ENCODE data around the gene ARMC7. TPM values are rescaled to one million over a fixed set of nuclear protein-coding genes. Genes with fewer than 3 reads are reported as not detected.

Gene ARMC7
- total RNA-seq, 4 donors from 2014 or later: 0.29 to 9.2 (median 2.0) TPM

- Histone ChIP-seq H3K36me3 (no peaks in the 10 kb centered on the region), H3K4me1 (peaks cover 0 to 7% of the 10 kb centered on the region in 2 donors), H3K4me3 (no peak overlapping the region), H3K27me3 (no peaks in the 10 kb centered on the region), H3K9me3 (no peaks in the 10 kb centered on the region), H3K27ac (peak overlapping the region; percentile 53 to 66)
- intact Hi-C loops (cut with DNase I; ENCODE audit: low total_unique reads): no loop called here
- no peak for TF ChIP-seq POLR2A (IDR thresholded peaks at IDR 0.05)
- no peak for TF ChIP-seq CTCF (IDR thresholded peaks at IDR 0.05)
- DNase-seq: peak in 1 of 2 donors; percentile 47
These were observed 18.6 kb upstream of the ARMC7 start for GRCh38 chr17:75090871-75091854.

GRCh38 chr17:75091855-75092327 is 17.9 kb upstream of the ARMC7 start:
- peaks cover 0 to 7% of the 10 kb centered on the region in 2 donors for H3K4me1 ChIP-seq
- H3K27ac ChIP-seq: peak overlapping the region; percentile 35 to 66
- no peak overlapping the region for H3K4me3 ChIP-seq
- intact Hi-C loops (cut with DNase I; ENCODE audit: low total_unique reads): no loop called here
- no peaks in the 10 kb centered on the region for H3K36me3 ChIP-seq
- no peak for DNase-seq
- no peaks in the 10 kb centered on the region for H3K27me3 ChIP-seq
- TF ChIP-seq POLR2A (IDR thresholded peaks at IDR 0.05) (no peak), CTCF (IDR thresholded peaks at IDR 0.05) (no peak)
- H3K9me3 ChIP-seq: no peaks in the 10 kb centered on the region

- H3K36me3 ChIP-seq: no peaks in the 10 kb centered on the region
- no peaks in the 10 kb centered on the region for H3K9me3 ChIP-seq
- H3K4me3 ChIP-seq: no peak overlapping the region
- no peak overlapping the region for H3K27ac ChIP-seq
- intact Hi-C loops (cut with DNase I; ENCODE audit: low total_unique reads): no loop called here
- no peaks in the 10 kb centered on the region for H3K27me3 ChIP-seq
- no peak for DNase-seq
- TF ChIP-seq CTCF (IDR thresholded peaks at IDR 0.05) (no peak), POLR2A (IDR thresholded peaks at IDR 0.05) (no peak)
- peaks cover 0 to 2% of the 10 kb centered on the region in 2 donors for H3K4me1 ChIP-seq
These were observed 16.1 kb upstream of the ARMC7 start for GRCh38 chr17:75093548-75094158.

DNA sequence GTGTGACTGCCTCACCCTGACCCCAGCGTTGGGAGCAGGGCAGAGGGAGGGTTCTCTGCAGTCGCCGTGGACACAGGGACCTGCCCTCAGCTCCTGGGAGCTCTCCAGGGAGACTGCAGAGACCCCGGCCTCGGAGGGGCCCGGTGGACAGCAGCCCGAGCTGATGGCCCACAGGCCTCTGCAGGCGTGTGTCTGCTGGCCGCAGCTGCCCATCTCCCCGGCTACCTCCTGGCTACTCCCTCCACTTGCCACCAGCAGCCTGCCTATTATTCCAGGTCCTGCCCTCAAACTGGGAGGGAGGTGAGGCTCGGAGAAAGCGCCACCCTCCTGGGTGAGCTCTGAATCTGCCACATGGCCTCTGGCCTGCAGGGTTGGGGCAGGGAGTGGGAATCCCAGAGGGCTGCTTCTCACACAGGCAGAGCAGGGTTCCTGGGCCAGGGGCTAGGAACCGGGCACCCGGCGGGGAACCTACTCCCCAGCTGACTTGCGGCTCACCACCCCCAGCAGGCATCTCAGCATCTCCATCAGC is 14.8 kb upstream of the ARMC7 start:
- no peak overlapping the region for H3K27ac ChIP-seq
- no peak for TF ChIP-seq CTCF (IDR thresholded peaks at IDR 0.05)
- TF ChIP-seq POLR2A (IDR thresholded peaks at IDR 0.05): no peak
- H3K27me3 ChIP-seq: no peaks in the 10 kb centered on the region
- no peaks in the 10 kb centered on the region for H3K36me3 ChIP-seq
- no peaks in the 10 kb centered on the region for H3K9me3 ChIP-seq
- no peak for DNase-seq
- no peaks in the 10 kb centered on the region for H3K4me1 ChIP-seq
- intact Hi-C loops (cut with DNase I; ENCODE audit: low total_unique reads): no loop called here
- no peak overlapping the region for H3K4me3 ChIP-seq

Measured in uterus (tissue), 4 donors.